ENCODE measurements around the gene TRIM67. TPM values are rescaled to one million over a fixed set of nuclear protein-coding genes. Genes with fewer than 3 reads are reported as not detected.

TRIM67 gene
- total RNA-seq, 1 experiment from 2014 or later, result not detected

DNA sequence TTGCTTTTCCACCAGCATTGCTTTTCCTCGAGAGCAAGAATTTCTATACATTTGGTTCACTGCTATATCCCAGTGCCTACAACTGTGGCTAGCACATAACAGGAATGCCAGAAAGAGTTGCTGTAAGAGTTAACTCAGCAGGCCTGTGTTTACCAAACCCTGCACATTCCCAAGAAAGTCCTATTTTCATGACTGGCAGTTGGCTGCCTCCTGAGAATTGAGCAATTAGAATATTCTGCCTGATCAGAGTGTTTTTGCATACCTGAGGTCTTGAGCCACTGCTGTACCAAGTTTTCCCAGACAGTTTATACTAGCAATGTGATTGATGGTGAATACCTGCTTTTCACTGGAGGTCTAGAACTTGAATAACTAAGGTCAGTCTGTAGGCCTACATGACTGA lies 76.4 kb downstream of the TRIM67 start:
- in situ Hi-C loops (cut with HindIII; ENCODE audit: low pct_unique_long_range_greater_than_20kb, low sequenced_read_pairs), result no loop called here
- no peak for DNase-seq (ENCODE audit: low read depth)

- in situ Hi-C loops (cut with HindIII; ENCODE audit: low pct_unique_long_range_greater_than_20kb, low sequenced_read_pairs), result no loop called here
- DNase-seq (ENCODE audit: low read depth), result no peak
These were observed 78.6 kb downstream of the TRIM67 start for GRCh38 chr1:231240531-231240882.

GRCh38 chr1:231240883-231241735 lies 79.3 kb downstream of the TRIM67 start, which contains the start of gene GNPAT:
Gene GNPAT, plus strand, starts transcription at chr1:231241212. Its CDS starts 167 bp downstream, at chr1:231241379.
- in situ Hi-C loops (cut with HindIII; ENCODE audit: low pct_unique_long_range_greater_than_20kb, low sequenced_read_pairs), result no loop called here
- DNase-seq (ENCODE audit: low read depth), result peak; percentile 78

DNA sequence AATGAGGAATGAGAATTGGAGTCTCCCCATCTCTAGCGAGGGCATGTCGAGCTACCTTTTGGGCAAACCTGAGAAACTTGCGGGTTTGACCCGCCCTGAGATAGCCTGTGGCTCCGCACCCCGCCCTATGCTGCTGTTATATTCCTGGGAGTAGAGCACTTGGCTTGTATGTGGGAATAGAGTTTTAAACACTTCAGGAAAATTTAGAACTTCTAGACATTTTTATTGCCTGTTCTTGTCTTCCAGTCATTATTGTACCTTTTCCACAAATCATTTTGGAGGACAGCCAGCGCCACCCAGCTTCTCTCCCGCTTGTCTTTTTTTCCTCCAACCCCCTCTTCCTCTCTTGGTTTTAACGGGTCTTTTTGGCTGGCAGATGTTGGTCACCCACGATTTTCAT lies 79.9 kb downstream of the TRIM67 start:
- DNase-seq (ENCODE audit: low read depth), result peak; percentile 30
- in situ Hi-C loops (cut with HindIII; ENCODE audit: low pct_unique_long_range_greater_than_20kb, low sequenced_read_pairs), result no loop called here

DNA sequence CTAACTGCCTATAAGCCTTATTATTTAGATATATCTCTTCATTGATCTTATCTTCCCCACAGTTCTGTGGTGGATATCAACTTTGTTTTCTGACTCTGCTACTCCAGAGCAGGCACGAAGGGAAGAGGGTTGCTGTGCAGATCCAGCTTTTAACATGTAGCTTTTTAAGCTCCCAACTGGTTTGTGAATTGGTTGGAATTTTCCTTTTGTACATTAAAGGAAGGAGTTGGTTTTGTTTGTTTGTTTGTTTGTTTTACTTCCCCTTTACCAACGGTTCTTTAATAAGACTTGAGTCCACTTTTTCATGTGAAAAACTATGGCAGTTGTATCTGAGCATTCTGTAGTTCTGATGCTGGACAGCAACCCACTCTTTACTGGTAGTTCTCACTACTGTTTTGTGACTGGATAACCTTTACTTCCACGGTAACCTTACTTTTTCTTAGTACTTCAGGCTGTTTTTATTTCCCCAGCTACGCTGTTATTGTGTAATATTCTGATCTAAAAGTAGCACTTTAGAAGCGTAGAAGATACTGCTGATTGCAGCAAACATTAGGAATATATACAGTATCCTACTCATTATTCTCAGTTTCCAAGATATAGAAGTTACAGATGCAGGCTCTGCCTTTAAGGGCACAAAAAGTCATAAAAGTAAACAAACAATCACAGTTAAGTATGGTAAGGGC lies 80.8 kb downstream of the TRIM67 start:
- no peak for DNase-seq (ENCODE audit: low read depth)
- in situ Hi-C loops (cut with HindIII; ENCODE audit: low pct_unique_long_range_greater_than_20kb, low sequenced_read_pairs), result no loop called here

DNA sequence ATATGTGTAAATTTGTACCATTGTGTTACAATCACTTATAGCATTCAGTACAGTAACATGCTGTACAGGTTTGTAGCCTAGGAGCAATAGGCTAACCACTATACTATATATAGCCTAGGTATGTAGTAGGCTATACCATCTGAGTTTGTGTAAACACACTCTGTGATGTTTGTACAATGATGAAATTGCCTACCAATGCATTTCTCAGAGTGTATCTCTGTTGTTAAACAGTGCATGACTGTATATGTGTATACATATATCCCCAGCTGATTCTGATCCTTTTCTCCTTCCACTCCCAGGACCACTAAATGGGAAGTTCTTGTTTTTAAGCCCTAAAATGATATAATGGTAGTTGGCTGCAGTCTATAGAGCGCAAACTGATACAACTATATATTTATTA lies 86.9 kb downstream of the TRIM67 start:
- no peak for DNase-seq (ENCODE audit: low read depth)
- in situ Hi-C loops (cut with HindIII; ENCODE audit: low pct_unique_long_range_greater_than_20kb, low sequenced_read_pairs), result no loop called here

DNA sequence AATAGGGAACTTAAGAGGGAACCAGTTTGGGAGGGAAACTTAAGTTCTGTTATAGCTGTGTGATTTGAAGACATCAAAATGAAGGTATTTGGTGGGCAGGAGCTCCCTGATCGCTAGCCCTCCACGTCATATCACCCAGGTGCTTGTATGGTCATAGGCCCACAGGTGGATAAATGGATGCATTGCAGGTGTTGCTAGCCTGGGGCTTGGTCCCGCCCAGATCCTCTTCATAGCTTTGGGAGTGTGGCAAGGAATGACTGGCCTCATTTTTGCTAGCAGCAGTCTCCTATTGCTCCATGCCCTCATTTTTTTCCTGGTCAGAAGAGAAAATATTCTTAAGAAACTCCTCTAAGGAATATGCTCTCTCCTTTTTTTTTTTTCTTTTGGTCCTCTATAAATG lies 90.5 kb downstream of the TRIM67 start:
- in situ Hi-C loops (cut with HindIII; ENCODE audit: low pct_unique_long_range_greater_than_20kb, low sequenced_read_pairs), result no loop called here
- no peak for DNase-seq (ENCODE audit: low read depth)

GRCh38 chr1:231260351-231260750 lies 98.5 kb downstream of the TRIM67 start:
- in situ Hi-C loops (cut with HindIII; ENCODE audit: low pct_unique_long_range_greater_than_20kb, low sequenced_read_pairs), result no loop called here
- DNase-seq (ENCODE audit: low read depth), result no peak

GRCh38 chr1:231264642-231265041 lies 102.8 kb downstream of the TRIM67 start:
- no peak for DNase-seq (ENCODE audit: low read depth)
- in situ Hi-C loops (cut with HindIII; ENCODE audit: low pct_unique_long_range_greater_than_20kb, low sequenced_read_pairs), result no loop called here

DNA sequence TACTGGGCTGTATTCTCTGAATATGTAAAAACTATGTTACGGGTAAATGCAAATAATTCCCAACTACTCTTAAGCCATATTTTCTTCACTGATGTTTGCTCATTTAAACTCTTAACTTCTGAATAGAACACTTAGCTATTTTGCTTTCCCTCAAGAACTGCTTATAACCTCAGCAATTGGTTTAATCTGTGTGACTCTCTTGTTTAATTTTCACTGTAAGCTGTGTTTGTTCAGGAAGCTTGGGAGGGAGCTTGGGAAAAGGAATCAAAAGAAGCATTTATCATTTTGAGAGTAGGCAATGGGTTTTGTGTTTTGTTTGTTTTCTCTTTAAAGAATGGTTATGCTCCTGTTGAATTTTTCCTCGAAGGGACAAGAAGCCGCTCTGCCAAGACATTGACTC lies 103.5 kb downstream of the TRIM67 start:
- in situ Hi-C loops (cut with HindIII; ENCODE audit: low pct_unique_long_range_greater_than_20kb, low sequenced_read_pairs), result no loop called here
- DNase-seq (ENCODE audit: low read depth), result no peak

DNA sequence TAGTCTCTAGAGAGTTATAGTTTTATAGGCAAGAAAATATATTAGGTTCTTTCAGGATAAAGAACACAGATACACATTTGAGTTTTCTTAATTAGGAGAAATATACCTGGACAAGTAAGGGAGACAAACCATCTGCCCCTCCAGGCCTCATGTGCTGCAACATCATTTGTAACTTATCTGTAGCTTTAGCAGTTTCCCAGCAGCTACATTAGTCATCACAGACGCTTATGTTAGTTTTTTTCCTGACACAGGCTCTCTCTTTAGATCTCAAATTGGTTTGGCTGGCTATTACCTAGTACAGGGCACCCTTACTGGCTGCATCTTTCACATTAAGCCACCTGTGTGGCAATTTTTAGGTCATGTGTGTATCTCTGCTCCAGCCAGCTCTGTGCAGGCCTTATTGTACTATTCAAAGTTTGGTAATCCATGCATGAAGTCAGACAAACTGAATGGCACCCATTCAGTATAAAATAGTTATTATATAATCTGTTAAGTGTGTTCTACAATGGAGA lies 105.0 kb downstream of the TRIM67 start:
- no peak for DNase-seq (ENCODE audit: low read depth)
- in situ Hi-C loops (cut with HindIII; ENCODE audit: low pct_unique_long_range_greater_than_20kb, low sequenced_read_pairs), result no loop called here

Other genes with a start within 250 kb of the TRIM67 start
- gene TTC13, start 183.2 kb upstream of the TRIM67 start, total RNA-seq (2014; rRNA removed; shearing (Covaris generic); ENCODE audit: low replicate concordance), result 4.0 and 7.6 TPM in 2 replicates
- 0.55 and 20.8 TPM in 2 replicates for gene ARV1, start 183.0 kb upstream of the TRIM67 start, total RNA-seq (2014; rRNA removed; shearing (Covaris generic); ENCODE audit: low replicate concordance)
- gene FAM89A, start 121.8 kb upstream of the TRIM67 start, total RNA-seq (2014; rRNA removed; shearing (Covaris generic); ENCODE audit: low replicate concordance), result 8.8 and 9.7 TPM in 2 replicates
- gene GNPAT, start 79.2 kb downstream of the TRIM67 start, total RNA-seq (2014; rRNA removed; shearing (Covaris generic); ENCODE audit: low replicate concordance), result 59.4 and 75.0 TPM in 2 replicates
- 7.7 and 9.9 TPM in 2 replicates for gene EXOC8, start 175.8 kb downstream of the TRIM67 start, total RNA-seq (2014; rRNA removed; shearing (Covaris generic); ENCODE audit: low replicate concordance)
- gene SPRTN, start 176.2 kb downstream of the TRIM67 start, total RNA-seq (2014; rRNA removed; shearing (Covaris generic); ENCODE audit: low replicate concordance), result 2.4 and 4.0 TPM in 2 replicates